Gastroesophageal sphincter (tissue), 4 donors: ENCODE measurements around the gene FIGNL1. TPM values are rescaled to one million over a fixed set of nuclear protein-coding genes. Genes with fewer than 3 reads are reported as not detected.
"Not testable (repeated sequence)": the region's sequence is repeated elsewhere in the genome, so short reads cannot be mapped to it uniquely, and the experiment has no call there.

Source experiments
- ATAC-seq: fragments of 150-250 bp; one replicate; pipeline ENCODE4 v1.9.1; 2016; ENCODE audit warnings: mild to moderate bottlenecking, moderate library complexity
- H3K27ac ChIP-seq, 4 donors: fragments of 200-600 bp; sonication (generic) in 3 of 4; 1 replicate in 3 of 4; 2 replicates in 1 of 4; pipeline ENCODE4 v1.5.1; 2016 to 2019
- H3K27me3 ChIP-seq: fragments of 200-600 bp; sonication (generic); one replicate; pipeline ENCODE4 v1.5.1; 2019
- H3K36me3 ChIP-seq, 2 donors: fragments of 200-600 bp; sonication (generic); one replicate each; pipeline ENCODE4 v1.5.1; 2019; ENCODE audit warnings: control low read depth in 1 of 2
- H3K4me1 ChIP-seq, 3 donors: fragments of 200-600 bp; sonication (generic); 1 replicate in 2 of 3; 2 replicates in 1 of 3; pipeline ENCODE4 v1.5.1; 2016 to 2019; ENCODE audit warnings: control low read depth in 2 of 3
- H3K4me3 ChIP-seq, 2 donors: fragments of 200-600 bp; sonication (generic); one replicate each; pipeline ENCODE4 v1.5.1; 2019; ENCODE audit warnings: mild to moderate bottlenecking in 1 of 2, moderate library complexity in 1 of 2
- H3K9me3 ChIP-seq, 3 donors: fragments of 200-600 bp; sonication (generic); one replicate each; pipeline ENCODE4 v1.5.1; 2017 to 2019; ENCODE audit warnings: control low read depth in 2 of 3
- EP300 ChIP-seq: sonication (generic); formaldehyde crosslinking; IDR thresholded peaks from one replicate; pipeline ENCODE4 v1.6.1; 2017; ENCODE audit warnings: antibody characterized with exemption, mild to moderate bottlenecking
- POLR2A ChIP-seq, 2 donors: fragments of 450-650 bp; IDR thresholded peaks; one replicate each; pipeline ENCODE4 v1.6.1; 2017; ENCODE audit warnings: antibody characterized with exemption in 2 of 2, mild to moderate bottlenecking in 2 of 2, moderate library complexity in 1 of 2
- POLR2AphosphoS5 ChIP-seq: sonication (generic); formaldehyde crosslinking; IDR thresholded peaks from one replicate; pipeline ENCODE4 v1.6.1; 2017; ENCODE audit warnings: antibody characterized with exemption
- WGBS, 2 donors: methylation state at CpG; one replicate each; pipeline ENCODE4 v1.1.5; 2018; ENCODE audit warnings: low coverage in 1 of 2; 5-methylcytosine and 5-hydroxymethylcytosine counted together
- total RNA-seq, 4 donors: library from RNA; depleted of rRNA; stranded (reverse); fragments of >200 nt; gene quantifications; one replicate each; pipeline ENCODE4 v1.1.0, GENCODE V29; 2016
- TF ChIP-seq, protein P1 (sequence below), 4 experiments: fragments of 200-600 bp in 2 of 4; fragments of 450-650 bp in 2 of 4; sonication (generic) in 1 of 4; IDR thresholded peaks; one replicate each; pipeline ENCODE4 v1.5.1; 2017 to 2019; ENCODE audit warnings: antibody characterized with exemption in 4 of 4, mild to moderate bottlenecking in 2 of 4, moderate library complexity in 2 of 4

FIGNL1 gene
- total RNA-seq, 4 donors from 2014 or later: 5.0 to 8.5 (median 6.4) TPM

DNA sequence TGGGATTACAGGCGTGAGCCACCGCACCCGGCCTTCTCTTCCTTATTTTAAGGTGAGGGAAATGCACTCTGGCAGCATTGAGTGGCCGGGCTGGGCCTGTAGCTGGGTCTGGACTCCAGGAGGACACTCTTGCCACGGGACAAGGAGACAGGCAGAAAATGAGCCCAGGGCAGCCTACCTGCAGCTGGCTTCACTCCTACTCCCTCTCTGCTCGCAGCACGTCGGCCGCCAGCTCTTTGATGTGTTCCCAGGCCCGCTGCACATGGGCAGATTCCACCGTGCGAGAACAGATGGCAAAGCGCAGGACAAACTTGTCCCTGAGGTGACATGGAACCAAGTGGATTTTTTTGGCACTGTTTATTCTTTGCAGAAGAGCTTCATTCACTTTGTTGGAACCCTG, 12.9 kb upstream of the FIGNL1 start:
- no peak for TF ChIP-seq POLR2AphosphoS5
- TF ChIP-seq, protein P1, sequence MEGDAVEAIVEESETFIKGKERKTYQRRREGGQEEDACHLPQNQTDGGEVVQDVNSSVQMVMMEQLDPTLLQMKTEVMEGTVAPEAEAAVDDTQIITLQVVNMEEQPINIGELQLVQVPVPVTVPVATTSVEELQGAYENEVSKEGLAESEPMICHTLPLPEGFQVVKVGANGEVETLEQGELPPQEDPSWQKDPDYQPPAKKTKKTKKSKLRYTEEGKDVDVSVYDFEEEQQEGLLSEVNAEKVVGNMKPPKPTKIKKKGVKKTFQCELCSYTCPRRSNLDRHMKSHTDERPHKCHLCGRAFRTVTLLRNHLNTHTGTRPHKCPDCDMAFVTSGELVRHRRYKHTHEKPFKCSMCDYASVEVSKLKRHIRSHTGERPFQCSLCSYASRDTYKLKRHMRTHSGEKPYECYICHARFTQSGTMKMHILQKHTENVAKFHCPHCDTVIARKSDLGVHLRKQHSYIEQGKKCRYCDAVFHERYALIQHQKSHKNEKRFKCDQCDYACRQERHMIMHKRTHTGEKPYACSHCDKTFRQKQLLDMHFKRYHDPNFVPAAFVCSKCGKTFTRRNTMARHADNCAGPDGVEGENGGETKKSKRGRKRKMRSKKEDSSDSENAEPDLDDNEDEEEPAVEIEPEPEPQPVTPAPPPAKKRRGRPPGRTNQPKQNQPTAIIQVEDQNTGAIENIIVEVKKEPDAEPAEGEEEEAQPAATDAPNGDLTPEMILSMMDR (IDR thresholded peaks at IDR 0.05): no peak
- no peak for TF ChIP-seq POLR2A (IDR thresholded peaks at IDR 0.05)

DNA sequence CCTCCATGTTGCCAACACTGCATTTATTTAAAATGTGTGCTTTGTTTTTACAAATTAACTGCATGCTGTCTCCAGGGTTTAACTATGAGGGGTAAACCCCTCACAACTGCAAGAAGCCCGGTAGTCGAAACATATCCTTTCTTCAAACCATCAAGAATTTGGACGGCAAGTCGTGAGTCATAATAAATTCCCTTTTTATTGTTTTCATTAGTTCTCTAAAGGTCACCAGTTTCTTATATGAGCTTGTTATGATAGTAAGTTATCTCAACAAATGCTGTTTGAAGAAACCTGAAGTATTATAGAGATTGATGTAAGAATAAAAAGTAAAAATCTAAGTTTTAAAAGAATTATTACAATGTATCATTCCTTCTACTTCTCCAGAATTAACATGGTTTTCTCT, 12.2 kb upstream of the FIGNL1 start:
- Histone ChIP-seq H3K9me3 (no peaks in the 10 kb centered on the region), H3K27me3 (no peaks in the 10 kb centered on the region), H3K36me3 (no peaks in the 10 kb centered on the region), H3K4me3 (no peak overlapping the region), H3K27ac (no peak overlapping the region), H3K4me1 (no peaks in the 10 kb centered on the region)
- ATAC-seq: no peak
- 40 to 79% methylated on average over 4 of the region's 4 CpGs for WGBS, 2 donors
- TF ChIP-seq POLR2AphosphoS5: no peak
- TF ChIP-seq POLR2A (IDR thresholded peaks at IDR 0.05): no peak
- TF ChIP-seq EP300: no peak
- TF ChIP-seq, protein P1 (IDR thresholded peaks at IDR 0.05): no peak

More for the DNA sequence above, 12.9 kb upstream of the FIGNL1 start:
- no peak for ATAC-seq
- Histone ChIP-seq H3K27ac (no peak overlapping the region), H3K4me1 (peaks cover 0 to 6% (median 4%) of the 10 kb centered on the region in 3 donors), H3K9me3 (no peaks in the 10 kb centered on the region), H3K36me3 (no peaks in the 10 kb centered on the region), H3K4me3 (no peak overlapping the region), H3K27me3 (no peaks in the 10 kb centered on the region)
- WGBS, 2 donors: 91% methylated on average over 11 of the region's 13 CpGs; no CpG with 5 or more reads in 1 of the 2 donors

GRCh38 chr7:50461695-50462094, 11.5 kb upstream of the FIGNL1 start:
- WGBS, 2 donors: 100% methylated on average over 1 of the region's 1 CpG
- no peak for ATAC-seq
- no peaks in the 10 kb centered on the region for H3K4me1 ChIP-seq
- H3K4me3 ChIP-seq: no peak overlapping the region
- TF ChIP-seq EP300: no peak
- TF ChIP-seq POLR2A (IDR thresholded peaks at IDR 0.05): no peak
- no peak for TF ChIP-seq POLR2AphosphoS5
- TF ChIP-seq, protein P1 (IDR thresholded peaks at IDR 0.05): no peak
- H3K27ac ChIP-seq: no peak overlapping the region
- H3K9me3 ChIP-seq: no peaks in the 10 kb centered on the region
- no peaks in the 10 kb centered on the region for H3K36me3 ChIP-seq
- H3K27me3 ChIP-seq: no peaks in the 10 kb centered on the region

DNA sequence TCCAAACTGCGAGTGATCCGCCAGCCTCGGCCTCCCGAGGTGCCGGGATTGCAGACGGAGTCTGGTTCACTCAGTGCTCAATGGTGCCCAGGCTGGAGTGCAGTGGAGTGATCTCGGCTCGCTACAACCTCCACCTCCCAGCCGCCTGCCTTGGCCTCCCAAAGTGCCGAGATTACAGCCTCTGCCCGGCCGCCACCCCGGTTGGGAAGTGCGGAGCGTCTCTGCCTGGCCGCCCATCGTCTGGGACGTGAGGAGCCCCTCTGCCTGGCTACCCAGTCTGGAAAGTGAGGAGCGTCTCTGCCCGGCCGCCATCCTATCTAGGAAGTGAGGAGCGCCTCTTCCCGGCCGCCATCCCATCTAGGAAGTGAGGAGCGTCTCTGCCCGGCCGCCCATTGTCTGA, 9.0 kb upstream of the FIGNL1 start:
- H3K4me1 ChIP-seq, H3K27ac ChIP-seq, H3K36me3 ChIP-seq, ATAC-seq, H3K27me3 ChIP-seq, H3K4me3 ChIP-seq, H3K9me3 ChIP-seq: not testable (repeated sequence)
- WGBS, 2 donors: no CpG with 5 or more reads among the region's 27 CpGs

DNA sequence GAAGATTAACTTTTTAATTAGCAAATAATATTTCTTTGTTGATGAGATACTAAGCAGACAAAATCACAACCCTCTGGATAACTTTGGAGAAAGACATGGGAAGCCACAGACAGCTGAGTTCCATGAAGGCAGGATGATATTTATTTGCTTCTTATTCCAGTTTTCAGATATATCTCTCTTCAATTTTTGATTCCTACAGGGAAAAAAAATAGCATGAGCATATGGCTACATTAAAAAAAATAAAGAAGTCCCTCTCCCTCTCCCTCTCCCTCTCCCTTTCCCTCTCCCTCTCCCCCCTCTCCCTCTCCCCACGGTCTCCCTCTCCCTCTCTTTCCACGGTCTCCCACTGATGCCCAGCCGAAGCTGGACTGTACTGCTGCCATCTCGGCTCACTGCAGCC, 8.5 kb upstream of the FIGNL1 start:
- not testable (repeated sequence) for H3K27me3 ChIP-seq, H3K4me3 ChIP-seq, H3K9me3 ChIP-seq, H3K27ac ChIP-seq, H3K4me1 ChIP-seq, H3K36me3 ChIP-seq, ATAC-seq
- WGBS, 2 donors: 67% methylated on average over 1 of the region's 4 CpGs; no CpG with 5 or more reads in 1 of the 2 donors

GRCh38 chr7:50456371-50457123, 6.4 kb upstream of the FIGNL1 start:
- no peaks in the 10 kb centered on the region for H3K27me3 ChIP-seq
- no peaks in the 10 kb centered on the region for H3K36me3 ChIP-seq
- WGBS, 2 donors: 66 to 77% methylated on average over 3 of the region's 3 CpGs
- TF ChIP-seq, protein P1 (IDR thresholded peaks at IDR 0.05): no peak
- H3K9me3 ChIP-seq: no peaks in the 10 kb centered on the region
- no peaks in the 10 kb centered on the region for H3K4me1 ChIP-seq
- no peak overlapping the region for H3K4me3 ChIP-seq
- no peak overlapping the region for H3K27ac ChIP-seq
- ATAC-seq: no peak
